ENCODE measurements around the gene PTGDS. TPM values are rescaled to one million over a fixed set of nuclear protein-coding genes. Genes with fewer than 3 reads are reported as not detected.

PTGDS gene
- total RNA-seq, 1 donor: 32.8 TPM

DNA sequence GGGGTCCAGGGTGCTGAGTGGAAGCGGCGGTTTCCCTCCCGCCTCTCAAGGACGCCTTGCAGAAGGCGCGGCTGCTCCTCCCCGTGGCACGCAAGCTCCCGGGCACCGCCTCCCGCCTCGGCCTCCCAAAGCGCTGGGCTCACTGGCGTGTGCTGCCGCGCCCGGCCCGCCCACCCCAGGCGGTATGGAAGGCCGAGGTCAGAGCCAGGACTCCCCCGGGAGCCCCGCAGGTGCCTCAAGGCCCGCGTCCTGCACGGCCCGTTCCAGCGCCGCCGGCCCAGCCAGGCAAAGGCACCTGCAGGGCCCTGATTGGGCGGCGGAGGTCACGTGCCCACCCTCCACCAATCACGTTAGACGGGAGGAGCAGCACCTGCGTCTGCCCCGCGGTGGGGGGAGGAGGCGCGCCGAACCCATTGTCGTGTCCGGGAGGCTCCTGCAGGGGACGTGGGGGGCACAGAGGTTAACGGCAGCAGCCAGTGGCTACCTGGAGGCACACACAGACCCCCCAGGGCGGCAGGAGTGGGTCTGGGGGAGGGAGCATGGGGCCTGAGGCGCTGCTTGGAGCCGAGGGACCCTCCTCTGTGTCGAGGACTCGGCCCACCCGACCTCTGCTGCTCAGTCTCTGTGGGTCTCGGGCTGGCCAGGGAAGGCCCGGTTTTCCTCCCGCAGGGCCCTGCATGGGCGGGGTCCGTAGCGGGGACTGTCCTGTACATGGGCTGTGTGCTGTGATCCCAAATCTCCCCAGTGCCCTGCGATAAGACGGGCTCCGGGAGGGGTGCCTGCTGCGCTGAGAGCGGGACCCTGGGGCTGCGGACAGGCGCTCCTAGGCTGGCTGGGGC lies 27.3 kb upstream of the PTGDS start:
- DNase-seq (ENCODE audit: low read depth): peak; percentile 70
- TF ChIP-seq, protein P1, sequence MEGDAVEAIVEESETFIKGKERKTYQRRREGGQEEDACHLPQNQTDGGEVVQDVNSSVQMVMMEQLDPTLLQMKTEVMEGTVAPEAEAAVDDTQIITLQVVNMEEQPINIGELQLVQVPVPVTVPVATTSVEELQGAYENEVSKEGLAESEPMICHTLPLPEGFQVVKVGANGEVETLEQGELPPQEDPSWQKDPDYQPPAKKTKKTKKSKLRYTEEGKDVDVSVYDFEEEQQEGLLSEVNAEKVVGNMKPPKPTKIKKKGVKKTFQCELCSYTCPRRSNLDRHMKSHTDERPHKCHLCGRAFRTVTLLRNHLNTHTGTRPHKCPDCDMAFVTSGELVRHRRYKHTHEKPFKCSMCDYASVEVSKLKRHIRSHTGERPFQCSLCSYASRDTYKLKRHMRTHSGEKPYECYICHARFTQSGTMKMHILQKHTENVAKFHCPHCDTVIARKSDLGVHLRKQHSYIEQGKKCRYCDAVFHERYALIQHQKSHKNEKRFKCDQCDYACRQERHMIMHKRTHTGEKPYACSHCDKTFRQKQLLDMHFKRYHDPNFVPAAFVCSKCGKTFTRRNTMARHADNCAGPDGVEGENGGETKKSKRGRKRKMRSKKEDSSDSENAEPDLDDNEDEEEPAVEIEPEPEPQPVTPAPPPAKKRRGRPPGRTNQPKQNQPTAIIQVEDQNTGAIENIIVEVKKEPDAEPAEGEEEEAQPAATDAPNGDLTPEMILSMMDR (IDR thresholded peaks at IDR 0.05; ENCODE audit: insufficient read depth, low read length): no peak
- peak overlapping the region; percentile 62 for H3K4me3 ChIP-seq (ENCODE audit: low read depth, low read length)

DNA sequence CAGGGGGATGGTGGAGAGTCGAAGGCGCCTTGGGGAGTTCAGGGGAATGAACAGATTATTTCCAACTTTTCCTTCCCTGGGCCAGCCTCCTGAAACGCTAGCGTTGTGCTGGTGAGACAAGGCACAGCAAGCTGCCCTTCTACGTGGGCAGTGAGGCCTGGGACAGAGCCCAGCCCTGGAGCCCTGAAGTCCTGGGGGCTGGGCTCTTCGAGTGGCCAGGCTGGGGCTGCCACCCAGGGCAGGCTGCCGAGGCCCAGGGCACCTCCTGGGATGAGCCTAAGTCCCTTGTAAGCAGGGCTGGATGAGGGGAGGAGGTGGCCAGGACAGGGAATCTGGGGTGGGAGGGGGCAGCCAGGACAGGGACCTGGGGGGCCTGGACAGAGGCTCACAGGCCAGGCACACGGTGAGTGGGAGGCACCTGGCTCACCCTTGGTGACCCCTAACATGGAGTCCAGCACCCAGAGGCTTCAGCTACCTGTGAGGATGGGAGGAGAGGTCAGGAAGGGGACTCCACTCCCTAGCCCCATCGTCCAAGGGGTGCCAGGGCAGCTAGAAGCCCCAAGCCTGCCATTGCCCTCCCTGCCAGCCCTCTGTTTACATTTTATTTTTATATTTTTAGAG lies 26.5 kb upstream of the PTGDS start:
- no peak overlapping the region for H3K4me3 ChIP-seq (ENCODE audit: low read depth, low read length)
- TF ChIP-seq, protein P1 (IDR thresholded peaks at IDR 0.05; ENCODE audit: insufficient read depth, low read length): no peak
- DNase-seq (ENCODE audit: low read depth): no peak

DNA sequence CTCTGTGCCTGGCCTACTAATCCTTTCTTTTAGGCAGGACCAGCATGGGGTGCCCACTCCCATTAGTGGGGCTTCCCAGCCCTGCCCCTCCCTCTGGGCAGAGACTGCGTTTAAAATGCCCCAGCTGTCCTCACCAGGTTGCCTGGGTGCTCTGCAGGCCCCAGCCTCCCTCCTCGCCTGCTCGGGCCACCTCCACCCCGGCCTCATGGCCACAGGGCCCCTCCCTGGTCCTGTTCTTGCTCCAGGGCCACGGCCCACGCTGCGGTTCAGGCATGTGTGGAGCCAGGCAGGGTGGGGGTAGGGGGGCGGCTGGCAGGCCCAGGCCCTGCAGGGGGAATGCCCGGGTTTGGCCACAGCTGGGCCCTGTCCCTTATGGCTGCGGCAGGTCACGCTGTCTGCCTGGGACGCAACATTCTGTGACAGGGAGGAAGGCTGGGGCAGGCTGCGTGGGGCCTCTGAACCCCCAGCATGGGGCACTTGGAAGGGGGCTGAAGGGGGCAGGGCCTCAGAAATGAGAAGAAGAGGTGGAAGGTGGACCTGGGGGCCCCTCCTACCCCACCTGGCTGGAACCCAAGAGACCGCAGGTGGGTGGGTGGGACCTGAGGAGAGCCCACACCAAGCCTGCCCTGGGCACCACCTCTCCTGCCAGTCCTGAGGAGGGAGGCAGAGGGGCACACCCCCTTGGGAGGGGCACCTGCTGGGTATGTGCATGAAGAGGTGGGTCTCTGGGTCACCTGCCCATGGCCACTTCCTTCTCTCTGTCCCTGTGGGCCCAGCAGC lies 25.6 kb upstream of the PTGDS start, which contains the start of gene LCN12:
Gene LCN12, plus strand, starts transcription at position 733 of the 780 bp plus-strand sequence. CDS start 55 bp downstream, outside the sequence.
- H3K4me3 ChIP-seq (ENCODE audit: low read depth, low read length): no peak within 1 kb of the TSS
- no peak for DNase-seq (ENCODE audit: low read depth)
- TF ChIP-seq, protein P1 (IDR thresholded peaks at IDR 0.05; ENCODE audit: insufficient read depth, low read length): no peak

DNA sequence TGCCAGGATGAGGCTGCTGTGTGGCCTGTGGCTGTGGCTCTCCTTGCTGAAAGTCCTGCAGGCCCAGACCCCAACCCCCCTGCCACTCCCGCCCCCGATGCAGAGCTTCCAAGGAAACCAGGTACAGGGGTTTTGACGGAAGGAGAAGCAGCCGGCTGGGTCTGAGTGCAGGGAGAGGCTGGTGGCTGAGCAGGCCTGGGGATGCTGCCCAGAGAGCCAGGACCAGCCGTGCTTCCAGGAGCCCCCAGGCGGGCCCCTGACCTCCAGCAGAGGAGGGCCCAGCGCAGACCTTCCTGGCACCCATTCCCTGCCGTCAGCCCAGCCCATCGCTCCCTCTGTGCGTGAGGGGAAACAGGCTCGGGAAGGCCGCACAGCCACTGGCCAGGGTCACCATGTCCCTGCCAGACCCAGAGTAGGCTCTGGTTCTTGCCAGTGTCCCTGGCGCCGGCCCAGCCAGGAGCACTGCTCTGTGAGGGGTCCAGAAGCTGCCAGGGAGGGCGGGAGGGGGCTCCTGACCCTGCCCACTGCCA lies 24.9 kb upstream of the PTGDS start:
- TF ChIP-seq, protein P1 (IDR thresholded peaks at IDR 0.05; ENCODE audit: insufficient read depth, low read length): no peak
- DNase-seq (ENCODE audit: low read depth): no peak
- H3K4me3 ChIP-seq (ENCODE audit: low read depth, low read length): no peak overlapping the region

DNA sequence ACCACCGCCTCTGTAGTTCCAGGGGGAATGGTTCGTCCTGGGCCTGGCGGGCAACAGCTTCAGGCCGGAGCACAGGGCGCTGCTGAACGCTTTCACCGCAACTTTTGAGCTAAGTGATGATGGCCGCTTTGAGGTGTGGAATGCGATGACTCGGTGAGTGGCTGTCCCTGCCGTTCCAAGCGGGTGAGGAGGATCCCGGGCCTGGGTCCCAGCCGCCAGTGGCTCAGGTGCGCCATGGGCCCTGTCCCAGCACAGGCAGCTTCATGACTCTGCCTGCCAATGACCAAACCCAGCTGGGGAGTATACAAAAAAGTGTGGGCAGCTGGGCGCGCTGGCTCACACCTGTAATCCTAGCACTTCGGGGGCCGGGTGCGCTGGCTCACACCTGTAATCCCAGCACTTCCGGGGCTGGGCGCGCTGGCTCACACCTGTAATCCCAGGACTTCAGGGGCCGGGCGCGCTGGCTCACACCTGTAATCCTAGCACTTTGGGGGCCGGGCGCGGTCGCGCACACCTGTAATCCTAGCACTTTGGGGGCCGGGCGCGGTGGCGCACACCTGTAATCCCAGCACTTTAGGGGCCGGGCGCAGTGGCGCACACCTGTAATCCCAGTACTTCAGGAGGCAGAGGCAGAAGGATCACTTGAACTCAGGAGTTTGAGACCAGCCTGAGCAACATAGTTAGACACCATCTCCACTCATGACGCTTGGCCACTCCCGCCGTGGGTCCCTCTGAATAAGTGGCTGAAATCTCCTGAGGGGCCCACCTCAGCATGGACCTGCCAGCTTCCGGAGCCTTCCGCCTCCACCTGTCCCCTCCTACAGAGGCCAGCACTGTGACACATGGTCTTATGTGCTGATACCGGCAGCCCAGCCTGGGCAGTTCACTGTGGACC lies 24.2 kb upstream of the PTGDS start:
- TF ChIP-seq, protein P1 (IDR thresholded peaks at IDR 0.05; ENCODE audit: insufficient read depth, low read length): no peak
- no peak for DNase-seq (ENCODE audit: low read depth)
- H3K4me3 ChIP-seq (ENCODE audit: low read depth, low read length): no peak overlapping the region
